Measurements from ENCODE around the gene SLC6A16. TPM values are rescaled to one million over a fixed set of nuclear protein-coding genes. Genes with fewer than 3 reads are reported as not detected.

Gene SLC6A16
- total and polyA plus RNA-seq, 5 donors from 2014 or later, result 0.81 to 8.6 (median 1.6) TPM

GRCh38 chr19:49244256-49244655, 80.7 kb downstream of the SLC6A16 start:
- no peak for DNase-seq
- no peaks in the 10 kb centered on the region for H3K36me3 Mint-ChIP-seq
- no peak overlapping the region for H3K4me3 ChIP-seq (ENCODE audit: low read depth, low read length)
- H3K36me3 ChIP-seq (ENCODE audit: control insufficient read depth, insufficient read depth, low read length), result no peaks in the 10 kb centered on the region
- no peak overlapping the region for H3K4me3 Mint-ChIP-seq
- H3K9me3 ChIP-seq (ENCODE audit: control insufficient read depth in 2 of 2, low read length in 2 of 2), result no peaks in the 10 kb centered on the region
- no peaks in the 10 kb centered on the region for H3K4me1 Mint-ChIP-seq
- peaks cover 28% of the 10 kb centered on the region for H3K27me3 Mint-ChIP-seq
- H3K27me3 ChIP-seq (ENCODE audit: control insufficient read depth, insufficient read depth, low read length), result no peaks in the 10 kb centered on the region
- H3K9me3 Mint-ChIP-seq, result no peaks in the 10 kb centered on the region
- H3K27ac Mint-ChIP-seq, result no peak overlapping the region
- no peaks in the 10 kb centered on the region for H3K4me1 ChIP-seq (ENCODE audit: control insufficient read depth, insufficient read depth, low read length, poor library complexity, severe bottlenecking)
- no peak overlapping the region for H3K27ac ChIP-seq (ENCODE audit: insufficient read depth, low read length, poor library complexity, severe bottlenecking)
- no peak for ATAC-seq (ENCODE audit: low read depth in 2 of 2)

GRCh38 chr19:49243726-49244125, 81.3 kb downstream of the SLC6A16 start:
- Mint-ChIP-seq H3K36me3 (no peaks in the 10 kb centered on the region), H3K9me3 (no peaks in the 10 kb centered on the region), H3K27ac (no peak overlapping the region), H3K4me3 (no peak overlapping the region), H3K4me1 (no peaks in the 10 kb centered on the region), H3K27me3 (peaks cover 28% of the 10 kb centered on the region)
- Histone ChIP-seq H3K36me3 (ENCODE audit: control insufficient read depth, insufficient read depth, low read length) (no peaks in the 10 kb centered on the region), H3K27ac (ENCODE audit: insufficient read depth, low read length, poor library complexity, severe bottlenecking) (no peak overlapping the region), H3K4me1 (ENCODE audit: control insufficient read depth, insufficient read depth, low read length, poor library complexity, severe bottlenecking) (no peaks in the 10 kb centered on the region), H3K4me3 (ENCODE audit: low read depth, low read length) (no peak overlapping the region), H3K27me3 (ENCODE audit: control insufficient read depth, insufficient read depth, low read length) (no peaks in the 10 kb centered on the region), H3K9me3 (ENCODE audit: control insufficient read depth in 2 of 2, low read length in 2 of 2) (no peaks in the 10 kb centered on the region)
- ATAC-seq (ENCODE audit: low read depth in 2 of 2), result no peak
- DNase-seq, result no peak

- Histone ChIP-seq H3K36me3 (ENCODE audit: control insufficient read depth, insufficient read depth, low read length) (no peaks in the 10 kb centered on the region), H3K9me3 (ENCODE audit: control insufficient read depth in 2 of 2, low read length in 2 of 2) (no peaks in the 10 kb centered on the region), H3K4me1 (ENCODE audit: control insufficient read depth, insufficient read depth, low read length, poor library complexity, severe bottlenecking) (no peaks in the 10 kb centered on the region), H3K27ac (ENCODE audit: insufficient read depth, low read length, poor library complexity, severe bottlenecking) (no peak overlapping the region), H3K4me3 (ENCODE audit: low read depth, low read length) (no peak overlapping the region), H3K27me3 (ENCODE audit: control insufficient read depth, insufficient read depth, low read length) (no peaks in the 10 kb centered on the region)
- Mint-ChIP-seq H3K36me3 (no peaks in the 10 kb centered on the region), H3K4me1 (no peaks in the 10 kb centered on the region), H3K27me3 (peaks cover 28% of the 10 kb centered on the region), H3K9me3 (no peaks in the 10 kb centered on the region), H3K4me3 (no peak overlapping the region), H3K27ac (no peak overlapping the region)
- no peak for ATAC-seq (ENCODE audit: low read depth in 2 of 2)
- DNase-seq, result no peak
Measured at GRCh38 chr19:49243129-49243528, 81.9 kb downstream of the SLC6A16 start.

- Mint-ChIP-seq H3K27ac (no peak overlapping the region), H3K4me1 (no peaks in the 10 kb centered on the region), H3K27me3 (peaks cover 28% of the 10 kb centered on the region), H3K36me3 (no peaks in the 10 kb centered on the region), H3K9me3 (peaks cover 0 to 2% (median 0%) of the 10 kb centered on the region in 7 donors), H3K4me3 (no peak overlapping the region)
- Histone ChIP-seq H3K27ac (ENCODE audit: insufficient read depth, low read length, poor library complexity, severe bottlenecking) (no peak overlapping the region), H3K27me3 (ENCODE audit: control insufficient read depth, insufficient read depth, low read length) (no peaks in the 10 kb centered on the region), H3K4me1 (ENCODE audit: control insufficient read depth, insufficient read depth, low read length, poor library complexity, severe bottlenecking) (no peaks in the 10 kb centered on the region), H3K36me3 (ENCODE audit: control insufficient read depth, insufficient read depth, low read length) (no peaks in the 10 kb centered on the region), H3K4me3 (ENCODE audit: low read depth, low read length) (no peak overlapping the region), H3K9me3 (ENCODE audit: control insufficient read depth in 2 of 2, low read length in 2 of 2) (no peaks in the 10 kb centered on the region)
- ATAC-seq (ENCODE audit: low read depth in 2 of 2), result no peak
- no peak for DNase-seq
Measured at GRCh38 chr19:49241769-49242168, 83.2 kb downstream of the SLC6A16 start.

Other genes starting within 250 kb of the SLC6A16 start
- gene SNRNP70, start 239.7 kb downstream of the SLC6A16 start, total RNA-seq, result 381 TPM
- 10 to 100 TPM; 45.5 to 55.4 (median 52.2) TPM for gene SNRNP70, start 239.7 kb downstream of the SLC6A16 start, polyA plus RNA-seq
- gene LIN7B, start 210.8 kb downstream of the SLC6A16 start, total RNA-seq, result 5.5 TPM
- 1 to 10 TPM; 2.6 to 4.4 (median 4.2) TPM for gene LIN7B, start 210.8 kb downstream of the SLC6A16 start, polyA plus RNA-seq
- 1.7 TPM for gene C19orf73, start 206.0 kb downstream of the SLC6A16 start, total RNA-seq
- 1 to 10 TPM; 1.1 to 3.7 (median 2.0) TPM for gene C19orf73, start 206.0 kb downstream of the SLC6A16 start, polyA plus RNA-seq
- gene PPFIA3, start 205.6 kb downstream of the SLC6A16 start, total RNA-seq, result 2.6 TPM
- gene PPFIA3, start 205.6 kb downstream of the SLC6A16 start, polyA plus RNA-seq, result under 1 TPM in 3 of 4 donors, not detected in 1; 0.11 to 0.17 (median 0.17) TPM
- gene HRC, start 169.8 kb downstream of the SLC6A16 start, total RNA-seq, result not detected
- gene HRC, start 169.8 kb downstream of the SLC6A16 start, polyA plus RNA-seq, result not detected
- not detected for gene TRPM4, start 167.4 kb downstream of the SLC6A16 start, total RNA-seq
- not detected for gene TRPM4, start 167.4 kb downstream of the SLC6A16 start, polyA plus RNA-seq
- 351 TPM for gene CD37, start 10.2 kb upstream of the SLC6A16 start, total RNA-seq
- 100 to 1,000 TPM; 149 to 187 (median 162) TPM for gene CD37, start 10.2 kb upstream of the SLC6A16 start, polyA plus RNA-seq
- gene TEAD2, start 37.2 kb upstream of the SLC6A16 start, total RNA-seq, result not detected
- not detected for gene TEAD2, start 37.2 kb upstream of the SLC6A16 start, polyA plus RNA-seq
- gene DKKL1, start 38.7 kb upstream of the SLC6A16 start, total RNA-seq, result not detected
- not detected for gene DKKL1, start 38.7 kb upstream of the SLC6A16 start, polyA plus RNA-seq
- not detected for gene KASH5, start 63.1 kb upstream of the SLC6A16 start, total RNA-seq
- gene KASH5, start 63.1 kb upstream of the SLC6A16 start, polyA plus RNA-seq, result not detected
- gene PTH2, start 98.2 kb upstream of the SLC6A16 start, total RNA-seq, result not detected
- not detected for gene PTH2, start 98.2 kb upstream of the SLC6A16 start, polyA plus RNA-seq
- gene GFY, start 100.2 kb upstream of the SLC6A16 start, total RNA-seq, result not detected
- gene GFY, start 100.2 kb upstream of the SLC6A16 start, polyA plus RNA-seq, result not detected
- gene SLC17A7, start 116.3 kb upstream of the SLC6A16 start, total RNA-seq, result not detected
- not detected for gene SLC17A7, start 116.3 kb upstream of the SLC6A16 start, polyA plus RNA-seq
- 150 TPM for gene PIH1D1, start 126.6 kb upstream of the SLC6A16 start, total RNA-seq
- gene PIH1D1, start 126.6 kb upstream of the SLC6A16 start, polyA plus RNA-seq, result 100 to 1,000 TPM; 109 to 144 (median 118) TPM
- 41.0 TPM for gene ALDH16A1, start 128.0 kb upstream of the SLC6A16 start, total RNA-seq
- 10 to 100 TPM; 32.7 to 47.1 (median 42.3) TPM for gene ALDH16A1, start 128.0 kb upstream of the SLC6A16 start, polyA plus RNA-seq
- gene FLT3LG, start 149.0 kb upstream of the SLC6A16 start, total RNA-seq, result 250 TPM
- gene FLT3LG, start 149.0 kb upstream of the SLC6A16 start, polyA plus RNA-seq, result 100 to 1,000 TPM; 103 to 154 (median 112) TPM
- 3,622 TPM for gene RPL13A, start 162.4 kb upstream of the SLC6A16 start, total RNA-seq
- gene RPL13A, start 162.4 kb upstream of the SLC6A16 start, polyA plus RNA-seq, result 1,000 to 10,000 TPM; 1,768 to 2,996 (median 2,546) TPM
- gene RPS11, start 171.2 kb upstream of the SLC6A16 start, total RNA-seq, result 2,000 TPM
- gene RPS11, start 171.2 kb upstream of the SLC6A16 start, polyA plus RNA-seq, result 1,000 to 10,000 TPM; 1,810 to 2,513 (median 2,330) TPM
- gene FCGRT, start 187.5 kb upstream of the SLC6A16 start, total RNA-seq, result 23.3 TPM
- 10 to 100 TPM; 43.0 to 63.0 (median 49.8) TPM for gene FCGRT, start 187.5 kb upstream of the SLC6A16 start, polyA plus RNA-seq
- 3.6 TPM for gene RCN3, start 202.8 kb upstream of the SLC6A16 start, total RNA-seq
- gene RCN3, start 202.8 kb upstream of the SLC6A16 start, polyA plus RNA-seq, result 1 to 10 TPM; 1.5 to 5.5 (median 2.5) TPM